HCT116 (cell line): ENCODE measurements around the gene HAPLN3. TPM values are rescaled to one million over a fixed set of nuclear protein-coding genes. Genes with fewer than 3 reads are reported as not detected.

Experiments used
- ATAC-seq: fragments of 200-7000 bp; cut with Tn5 transposase; 2 replicates; pipeline ENCODE4 v1.9.1; 2020; ENCODE audit warnings: mild to moderate bottlenecking, moderate library complexity
- BruUV-seq: library from RNA; stranded (reverse); fragments of 400-500 nt; replicated peaks from 2 replicates; lab custom pipeline; 2021; lab: Mats Ljungman, UMichigan
- CTCF ChIA-PET: fragments of 300-600 bp; sonication (Branson Sonifier 250); formaldehyde crosslinking; loops from one replicate; lab custom pipeline; 2021; ENCODE audit warnings: antibody characterized with exemption; lab: Charles Lee
- POLR2A ChIA-PET: fragments of 300-600, 350-600 bp; sonication (Branson Sonifier 250); formaldehyde crosslinking; loops from one replicate; lab custom pipeline; 2021; ENCODE audit warnings: antibody characterized with exemption; lab: Charles Lee
- RAD21 ChIA-PET, 2 experiments: fragments of 300-600 bp; sonication (Branson Sonifier 250); formaldehyde crosslinking; loops; one replicate each; lab custom pipeline; 2023; ENCODE audit warnings: low total read pairs in 2 of 2; ENCODE audit not compliant: uncharacterized antibody in 2 of 2, unreplicated experiment in 2 of 2, low non-redundant PET in 1 of 2; lab: Charles Lee
- DNase-seq: peaks from one replicate; pipeline ENCODE4 v3.0.0-alpha.2; 2010; ENCODE audit warnings: low read depth, low spot score
- H2AFZ ChIP-seq: fragments of 200-600 bp; shearing (Covaris generic), sonication (generic); 2 replicates; pipeline ENCODE4 v1.6.1; 2017; ENCODE audit warnings: low read depth, mixed run types, mixed read lengths, antibody characterized with exemption, low read length; ENCODE audit not compliant: poor library complexity, severe bottlenecking
- H3K27ac ChIP-seq: 2 replicates; pipeline ENCODE4 v1.5.1; 2012; ENCODE audit warnings: low read depth, low read length
- H3K27me3 ChIP-seq: fragments of 200-600 bp; sonication (generic); 2 replicates; pipeline ENCODE4 v1.6.1; 2016; ENCODE audit warnings: mixed run types, low read length, mixed read lengths; ENCODE audit not compliant: insufficient read depth
- H3K36me3 ChIP-seq, 2 experiments: fragments of 200-500 bp in 1 of 2; fragments of 200-600 bp in 1 of 2; sonication (Bioruptor generic) in 1 of 2; sonication (generic) in 1 of 2; 2 replicates each; pipeline versions ENCODE4 v1.5.1 to v1.6.1; 2014 to 2016; ENCODE audit warnings: low read length in 2 of 2, inconsistent platforms in 1 of 2, mixed read lengths in 1 of 2, mixed run types in 1 of 2; ENCODE audit not compliant: insufficient read depth in 2 of 2, control insufficient read depth in 1 of 2
- H3K4me1 ChIP-seq, 2 experiments: fragments of 200-600 bp in 1 of 2; sonication (generic) in 1 of 2; 2 replicates each; pipeline versions ENCODE4 v1.5.1 to v1.6.1; 2012 to 2017; ENCODE audit warnings: low read length in 2 of 2, inconsistent platforms in 1 of 2, mild to moderate bottlenecking in 1 of 2, mixed read lengths in 1 of 2, mixed run types in 1 of 2, moderate library complexity in 1 of 2; ENCODE audit not compliant: insufficient read depth in 2 of 2, control insufficient read depth in 1 of 2
- H3K4me2 ChIP-seq: fragments of 200-600 bp; sonication (generic); 2 replicates; pipeline ENCODE4 v1.6.1; 2017; ENCODE audit warnings: mixed run types, low read length, mixed read lengths
- H3K4me3 ChIP-seq, 2 experiments: fragments of 200-600 bp in 1 of 2; sonication (generic) in 1 of 2; replicated peaks in 1 of 2; 2 replicates each; pipeline ENCODE4 v1.5.1; 2011 to 2016; ENCODE audit warnings: low read length in 2 of 2, control low read depth in 1 of 2, low read depth in 1 of 2, mild to moderate bottlenecking in 1 of 2, mixed read lengths in 1 of 2, mixed run types in 1 of 2
- H3K79me2 ChIP-seq: fragments of 200-600 bp; sonication (generic); 2 replicates; pipeline ENCODE4 v1.6.1; 2017; ENCODE audit warnings: mild to moderate bottlenecking, mixed run types, low read length, moderate library complexity, mixed read lengths; ENCODE audit not compliant: insufficient read depth
- H3K9ac ChIP-seq: fragments of 200-600 bp; sonication (generic); 2 replicates; pipeline ENCODE4 v1.6.1; 2016; ENCODE audit warnings: low read length, mixed read lengths
- H3K9me2 ChIP-seq: fragments of 200-600 bp; sonication (generic), shearing (Covaris generic); 2 replicates; pipeline ENCODE4 v1.6.1; 2017; ENCODE audit warnings: mixed run types, mild to moderate bottlenecking, moderate library complexity; ENCODE audit not compliant: insufficient read depth
- H3K9me3 ChIP-seq, 2 experiments: fragments of 200-500 bp in 1 of 2; fragments of 200-600 bp in 1 of 2; sonication (Bioruptor generic) in 1 of 2; sonication (generic) in 1 of 2; 2 replicates each; pipeline ENCODE4 v1.6.1; 2014 to 2017; ENCODE audit warnings: low read length in 2 of 2, mixed read lengths in 2 of 2, inconsistent platforms in 1 of 2, low read depth in 1 of 2, mild to moderate bottlenecking in 1 of 2, mixed run types in 1 of 2, moderate library complexity in 1 of 2; ENCODE audit not compliant: control insufficient read depth in 1 of 2, insufficient read depth in 1 of 2
- H4K20me1 ChIP-seq: fragments of 200-600 bp; sonication (generic), shearing (Covaris generic); 2 replicates; pipeline ENCODE4 v1.6.1; 2017; ENCODE audit warnings: mixed run types, mild to moderate bottlenecking, moderate library complexity; ENCODE audit not compliant: insufficient read depth
- CTCF ChIP-seq, 3 experiments: fragments of 200-600 bp in 1 of 3; sonication (generic) in 1 of 3; IDR thresholded peaks in 2 of 3; conservative IDR thresholded peaks in 1 of 3; 2 replicates each; pipeline ENCODE4 v1.5.1; 2012 to 2017; ENCODE audit warnings: low read depth in 2 of 3, low read length in 2 of 3, antibody characterized with exemption in 1 of 3, borderline replicate concordance in 1 of 3, control low read depth in 1 of 3, mild to moderate bottlenecking in 1 of 3, mixed read lengths in 1 of 3, mixed run types in 1 of 3, moderate library complexity in 1 of 3; ENCODE audit not compliant: insufficient read depth in 1 of 3
- ELF1 ChIP-seq: IDR thresholded peaks from 2 replicates; pipeline ENCODE4 v1.6.1; 2012; ENCODE audit warnings: low read depth, borderline replicate concordance
- FOSL1 ChIP-seq: IDR thresholded peaks from 2 replicates; pipeline ENCODE4 v1.6.1; 2012; ENCODE audit warnings: low read depth
- POLR2A ChIP-seq: IDR thresholded peaks from 2 replicates; pipeline ENCODE4 v1.7.0; 2011; ENCODE audit warnings: borderline replicate concordance; ENCODE audit not compliant: insufficient read depth, insufficient read length; ENCODE audit errors: extremely low read depth
- RAD21 ChIP-seq: IDR thresholded peaks from 2 replicates; pipeline ENCODE4 v1.6.1; 2012; ENCODE audit warnings: low read depth, mild to moderate bottlenecking
- SP1 ChIP-seq: IDR thresholded peaks from 2 replicates; pipeline ENCODE4 v1.6.1; 2012; ENCODE audit warnings: low read depth
- TCF7L2 ChIP-seq: IDR thresholded peaks from 2 replicates; pipeline ENCODE4 v1.7.0; 2011; ENCODE audit warnings: borderline replicate concordance, inconsistent platforms; ENCODE audit not compliant: insufficient read depth, insufficient read length; ENCODE audit errors: extremely low read depth
- ZFX ChIP-seq: fragments of 450-650 bp; IDR thresholded peaks from 2 replicates; pipeline ENCODE4 v1.6.1; 2017
- ZNF274 ChIP-seq: fragments of 200-500 bp; sonication (Bioruptor generic); IDR thresholded peaks from 2 replicates; pipeline ENCODE4 v1.6.1; 2014; ENCODE audit warnings: mild to moderate bottlenecking, low read depth, low read length, inconsistent platforms
- intact Hi-C: fragments of 100-400 bp; cut with micrococcal nuclease; formaldehyde crosslinking; loops from 2 replicates; pipeline ENCODE4 v1.10.0; 2022
- total RNA-seq: library from RNA; stranded (reverse); gene quantifications from one replicate; pipeline ENCODE4 v1.2.1, GENCODE V29; 2021; ENCODE audit not compliant: unreplicated experiment
- TF ChIP-seq, protein P1 (sequence below): IDR thresholded peaks from 2 replicates; pipeline ENCODE4 v1.6.1; 2012

The HAPLN3 gene
- total RNA-seq, 1 experiment from 2014 or later = 10.9 TPM

- H3K4me2 ChIP-seq = no peak overlapping the region
- no peaks in the 10 kb centered on the region for H4K20me1 ChIP-seq
- ChIA-PET POLR2A (no interaction called here), RAD21 (no interaction called here), CTCF (no interaction called here)
- no peaks in the 10 kb centered on the region for H3K9me2 ChIP-seq
- peaks cover 32% of the 10 kb centered on the region for H3K27me3 ChIP-seq
- BruUV-seq = no TSS peak
- no peak overlapping the region for H3K4me3 ChIP-seq
- H2AFZ ChIP-seq = no peak overlapping the region
- no peak for TF ChIP-seq RAD21
- no peak for TF ChIP-seq SP1
- no peak for TF ChIP-seq FOSL1
- TF ChIP-seq ELF1 = no peak
- no peak for TF ChIP-seq CTCF (IDR thresholded peaks at IDR 0.05 in 2 of 3, conservative IDR thresholded peaks at IDR 0.05 in 1 of 3; ENCODE audit: borderline replicate concordance in 1 of 3, insufficient read depth in 1 of 3, low read depth in 2 of 3, low read length in 2 of 3)
- no peak for TF ChIP-seq POLR2A
- TF ChIP-seq, protein P1, sequence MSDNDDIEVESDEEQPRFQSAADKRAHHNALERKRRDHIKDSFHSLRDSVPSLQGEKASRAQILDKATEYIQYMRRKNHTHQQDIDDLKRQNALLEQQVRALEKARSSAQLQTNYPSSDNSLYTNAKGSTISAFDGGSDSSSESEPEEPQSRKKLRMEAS = no peak
- no peak for TF ChIP-seq ZNF274
- no peak for TF ChIP-seq TCF7L2
- TF ChIP-seq ZFX = no peak
- H3K79me2 ChIP-seq = no peaks in the 10 kb centered on the region
- DNase-seq (no peak), ATAC-seq (no peak)
- no peaks in the 10 kb centered on the region for H3K4me1 ChIP-seq
- H3K9ac ChIP-seq = no peak overlapping the region
- intact Hi-C loops = no loop called here
- no peaks in the 10 kb centered on the region for H3K9me3 ChIP-seq
- no peaks in the 10 kb centered on the region for H3K36me3 ChIP-seq
- H3K27ac ChIP-seq = no peak overlapping the region
These were observed 35.8 kb downstream of the HAPLN3 start for GRCh38 chr15:88859550-88859949.
